Activated CD4-positive, alpha-beta T cell treated with anti-CD3 and anti-CD28 coated beads, Interleukin-2, amount 10 ng/mL, durations not matched to agents 7 days and 5 days (primary cell): Measurements from ENCODE around the gene ZMIZ2. TPM values are rescaled to one million over a fixed set of nuclear protein-coding genes. Genes with fewer than 3 reads are reported as not detected.
"Not testable (repeated sequence)": the region's sequence is repeated elsewhere in the genome, so short reads cannot be mapped to it uniquely, and the experiment has no call there.

Experiments
- CTCF ChIA-PET: fragments of 350-600 bp; sonication (Branson Sonifier 250); formaldehyde crosslinking; loops from one replicate; lab custom pipeline; 2021; ENCODE audit warnings: antibody characterized with exemption; lab: Charles Lee
- POLR2A ChIA-PET: fragments of 350-600 bp; sonication (Branson Sonifier 250); formaldehyde crosslinking; loops from one replicate; lab custom pipeline; 2021; ENCODE audit warnings: antibody characterized with exemption; lab: Charles Lee
- DNase-seq: peaks from one replicate; pipeline ENCODE4 v3.0.0-alpha.2; 2020
- H3K27ac Mint-ChIP-seq: one replicate; pipeline ENCODE4 v1.8.0; 2021; ENCODE audit warnings: mild to moderate bottlenecking, moderate library complexity, mixed read lengths
- H3K27me3 Mint-ChIP-seq: one replicate; pipeline ENCODE4 v1.8.0; 2021; ENCODE audit warnings: mixed read lengths
- H3K36me3 Mint-ChIP-seq: one replicate; pipeline ENCODE4 v1.8.0; 2021; ENCODE audit warnings: low read depth, mixed read lengths
- H3K4me1 Mint-ChIP-seq: one replicate; pipeline ENCODE4 v1.8.0; 2021; ENCODE audit warnings: mixed read lengths
- H3K4me3 Mint-ChIP-seq: one replicate; pipeline ENCODE4 v1.8.0; 2021; ENCODE audit warnings: mild to moderate bottlenecking, moderate library complexity, mixed read lengths
- H3K9me3 Mint-ChIP-seq: one replicate; pipeline ENCODE4 v1.8.0; 2021; ENCODE audit warnings: mixed read lengths
- total RNA-seq, 2 experiments: library from RNA; stranded (reverse); gene quantifications; one replicate each; pipeline ENCODE4 v1.2.3, GENCODE V29; 2021

ZMIZ2 gene
- total RNA-seq, 2 experiments from 2014 or later: 98.6 to 100 TPM

- H3K9me3 Mint-ChIP-seq: no peaks in the 10 kb centered on the region
- ChIA-PET POLR2A (no interaction called here), CTCF (interaction anchor here (1.6 kb wide), 1 partner anchor 81 kb away, joined by 3 read pairs; no protein-coding TSS in a partner anchor)
- H3K36me3 Mint-ChIP-seq: peaks cover 13% of the 10 kb centered on the region
- H3K27me3 Mint-ChIP-seq: no peaks in the 10 kb centered on the region
- H3K4me3 Mint-ChIP-seq: no peak overlapping the region
- no peak for DNase-seq
- peaks cover 8% of the 10 kb centered on the region for H3K4me1 Mint-ChIP-seq
- no peak overlapping the region for H3K27ac Mint-ChIP-seq
Observed at GRCh38 chr7:44712012-44712411, 36.6 kb upstream of the ZMIZ2 start.

GRCh38 chr7:44713141-44713540, 35.5 kb upstream of the ZMIZ2 start:
- H3K4me1 Mint-ChIP-seq: peaks cover 8% of the 10 kb centered on the region
- no peaks in the 10 kb centered on the region for H3K9me3 Mint-ChIP-seq
- ChIA-PET POLR2A (no interaction called here), CTCF (interaction anchor here (1.0 kb wide), 1 partner anchor 15 kb away, joined by 3 read pairs; no protein-coding TSS in a partner anchor)
- DNase-seq: no peak
- H3K4me3 Mint-ChIP-seq: no peak overlapping the region
- H3K27me3 Mint-ChIP-seq: no peaks in the 10 kb centered on the region
- peak overlapping the region; percentile 60 for H3K27ac Mint-ChIP-seq
- peaks cover 8% of the 10 kb centered on the region for H3K36me3 Mint-ChIP-seq

- ChIA-PET POLR2A (no interaction called here), CTCF (interaction anchor here (0.6 to 1.0 kb wide), 2 partner anchors 16 to 23 kb away, joined by 3 read pairs; no protein-coding TSS in a partner anchor)
- no peak overlapping the region for H3K27ac Mint-ChIP-seq
- no peaks in the 10 kb centered on the region for H3K27me3 Mint-ChIP-seq
- no peaks in the 10 kb centered on the region for H3K9me3 Mint-ChIP-seq
- no peak overlapping the region for H3K4me3 Mint-ChIP-seq
- H3K4me1 Mint-ChIP-seq: peaks cover 8% of the 10 kb centered on the region
- H3K36me3 Mint-ChIP-seq: peaks cover 8% of the 10 kb centered on the region
- DNase-seq: no peak
Observed at GRCh38 chr7:44713680-44714335, 34.8 kb upstream of the ZMIZ2 start.

GRCh38 chr7:44716205-44716604, 32.4 kb upstream of the ZMIZ2 start:
- H3K27me3 Mint-ChIP-seq: no peaks in the 10 kb centered on the region
- H3K4me3 Mint-ChIP-seq: no peak overlapping the region
- H3K36me3 Mint-ChIP-seq: peaks cover 2% of the 10 kb centered on the region
- DNase-seq: no peak
- CTCF ChIA-PET: no interaction called here
- POLR2A ChIA-PET: no interaction called here
- H3K4me1 Mint-ChIP-seq: peaks cover 8% of the 10 kb centered on the region
- H3K27ac Mint-ChIP-seq: no peak overlapping the region
- peaks cover 3% of the 10 kb centered on the region for H3K9me3 Mint-ChIP-seq

GRCh38 chr7:44720301-44720700, 28.3 kb upstream of the ZMIZ2 start:
- CTCF ChIA-PET: interaction anchor here (0.6 kb wide), 1 partner anchor 111 kb away, joined by 3 read pairs; no protein-coding TSS in a partner anchor
- no peak overlapping the region for H3K4me3 Mint-ChIP-seq
- POLR2A ChIA-PET: no interaction called here
- H3K9me3 Mint-ChIP-seq: peaks cover 4% of the 10 kb centered on the region
- no peaks in the 10 kb centered on the region for H3K27me3 Mint-ChIP-seq
- DNase-seq: no peak
- H3K4me1 Mint-ChIP-seq: no peaks in the 10 kb centered on the region
- no peak overlapping the region for H3K27ac Mint-ChIP-seq
- peaks cover 2% of the 10 kb centered on the region for H3K36me3 Mint-ChIP-seq

GRCh38 chr7:44724276-44724675, 24.4 kb upstream of the ZMIZ2 start:
- H3K9me3 Mint-ChIP-seq: peaks cover 4% of the 10 kb centered on the region
- H3K4me1 Mint-ChIP-seq: peaks cover 4% of the 10 kb centered on the region
- DNase-seq: no peak
- peaks cover 4% of the 10 kb centered on the region for H3K27me3 Mint-ChIP-seq
- no peak overlapping the region for H3K4me3 Mint-ChIP-seq
- ChIA-PET POLR2A (no interaction called here), CTCF (no interaction called here)
- no peak overlapping the region for H3K27ac Mint-ChIP-seq
- H3K36me3 Mint-ChIP-seq: peaks cover 2% of the 10 kb centered on the region

GRCh38 chr7:44726250-44726649, 22.4 kb upstream of the ZMIZ2 start:
- H3K36me3 Mint-ChIP-seq, H3K4me1 Mint-ChIP-seq, H3K4me3 Mint-ChIP-seq, H3K27ac Mint-ChIP-seq, POLR2A ChIA-PET, H3K27me3 Mint-ChIP-seq, H3K9me3 Mint-ChIP-seq, DNase-seq: not testable (repeated sequence)
- CTCF ChIA-PET: interaction anchor here (0.9 kb wide), 1 partner anchor 23 kb away, joined by 3 read pairs; no protein-coding TSS in a partner anchor

- no peak overlapping the region for H3K4me3 Mint-ChIP-seq
Observed at GRCh38 chr7:44727158-44727936, 21.3 kb upstream of the ZMIZ2 start.

GRCh38 chr7:44727937-44728262, 20.7 kb upstream of the ZMIZ2 start:
- no peak for DNase-seq
- H3K36me3 Mint-ChIP-seq: no peaks in the 10 kb centered on the region
- peaks cover 4% of the 10 kb centered on the region for H3K4me1 Mint-ChIP-seq
- ChIA-PET CTCF (no interaction called here), POLR2A (no interaction called here)
- peaks cover 6% of the 10 kb centered on the region for H3K27me3 Mint-ChIP-seq
- no peak overlapping the region for H3K27ac Mint-ChIP-seq
- H3K9me3 Mint-ChIP-seq: peaks cover 2% of the 10 kb centered on the region
- H3K4me3 Mint-ChIP-seq: no peak overlapping the region

More at GRCh38 chr7:44727158-44727936, 21.3 kb upstream of the ZMIZ2 start:
- POLR2A ChIA-PET: no interaction called here
- Mint-ChIP-seq H3K27me3 (peaks cover 6% of the 10 kb centered on the region), H3K4me1 (peaks cover 4% of the 10 kb centered on the region), H3K36me3 (no peaks in the 10 kb centered on the region), H3K27ac (no peak overlapping the region), H3K9me3 (peaks cover 2% of the 10 kb centered on the region)
- CTCF ChIA-PET: interaction anchor here (0.9 kb wide), 1 partner anchor 24 kb away, joined by 3 read pairs; no protein-coding TSS in a partner anchor
- DNase-seq: no peak

- Mint-ChIP-seq H3K36me3 (no peaks in the 10 kb centered on the region), H3K9me3 (no peaks in the 10 kb centered on the region), H3K27ac (no peak overlapping the region), H3K4me3 (no peak overlapping the region), H3K4me1 (peaks cover 7% of the 10 kb centered on the region), H3K27me3 (peaks cover 6% of the 10 kb centered on the region)
- ChIA-PET POLR2A (no interaction called here), CTCF (interaction anchor here (0.6 to 0.9 kb wide), 2 partner anchors 23 to 44 kb away, joined by 3 read pairs; no protein-coding TSS in a partner anchor)
- DNase-seq: no peak
Observed at GRCh38 chr7:44729949-44730590, 18.6 kb upstream of the ZMIZ2 start.

GRCh38 chr7:44732971-44733370, 15.7 kb upstream of the ZMIZ2 start:
- not testable (repeated sequence) for H3K27me3 Mint-ChIP-seq, H3K9me3 Mint-ChIP-seq, H3K4me1 Mint-ChIP-seq, H3K4me3 Mint-ChIP-seq, DNase-seq, H3K27ac Mint-ChIP-seq, H3K36me3 Mint-ChIP-seq
- ChIA-PET CTCF (interaction anchor here (0.7 kb wide), 2 partner anchors 34 to 403 kb away, joined by 3 read pairs; no protein-coding TSS in a partner anchor), POLR2A (interaction anchor here (0.7 kb wide), 1 partner anchor 95 kb away, joined by 3 read pairs; no protein-coding TSS in a partner anchor)

- H3K27ac Mint-ChIP-seq: peak overlapping the region; percentile 46
- CTCF ChIA-PET: no interaction called here
- peaks cover 2% of the 10 kb centered on the region for H3K27me3 Mint-ChIP-seq
- H3K36me3 Mint-ChIP-seq: no peaks in the 10 kb centered on the region
- no peak for DNase-seq
- POLR2A ChIA-PET: no interaction called here
- H3K4me1 Mint-ChIP-seq: peaks cover 10% of the 10 kb centered on the region
- H3K9me3 Mint-ChIP-seq: no peaks in the 10 kb centered on the region
- no peak overlapping the region for H3K4me3 Mint-ChIP-seq
Observed at GRCh38 chr7:44733708-44734481, 14.8 kb upstream of the ZMIZ2 start.
